Right renal cortex interstitium (tissue), 3 donors: Measurements from ENCODE around the gene SLC66A2. TPM values are rescaled to one million over a fixed set of nuclear protein-coding genes. Genes with fewer than 3 reads are reported as not detected.
"Not testable (repeated sequence)": the region's sequence is repeated elsewhere in the genome, so short reads cannot be mapped to it uniquely, and the experiment has no call there.

ENCODE experiments used
- DNase-seq, 3 donors: peaks; one replicate each; pipeline ENCODE4 v3.0.0-alpha.2; 2013; ENCODE audit warnings: low read depth in 3 of 3, low spot score in 2 of 3
- polyA plus RNA-seq, 3 donors: library from polyadenylated mRNA; unstranded; fragments of 120-200 nt; gene quantifications; one replicate each; pipeline ENCODE4 v1.2.1, GENCODE V29; 2013; ENCODE audit not compliant: insufficient read length in 3 of 3

The SLC66A2 gene
- polyA plus RNA-seq, 3 donors: 18.2 to 20.8 (median 20.3) TPM

DNA sequence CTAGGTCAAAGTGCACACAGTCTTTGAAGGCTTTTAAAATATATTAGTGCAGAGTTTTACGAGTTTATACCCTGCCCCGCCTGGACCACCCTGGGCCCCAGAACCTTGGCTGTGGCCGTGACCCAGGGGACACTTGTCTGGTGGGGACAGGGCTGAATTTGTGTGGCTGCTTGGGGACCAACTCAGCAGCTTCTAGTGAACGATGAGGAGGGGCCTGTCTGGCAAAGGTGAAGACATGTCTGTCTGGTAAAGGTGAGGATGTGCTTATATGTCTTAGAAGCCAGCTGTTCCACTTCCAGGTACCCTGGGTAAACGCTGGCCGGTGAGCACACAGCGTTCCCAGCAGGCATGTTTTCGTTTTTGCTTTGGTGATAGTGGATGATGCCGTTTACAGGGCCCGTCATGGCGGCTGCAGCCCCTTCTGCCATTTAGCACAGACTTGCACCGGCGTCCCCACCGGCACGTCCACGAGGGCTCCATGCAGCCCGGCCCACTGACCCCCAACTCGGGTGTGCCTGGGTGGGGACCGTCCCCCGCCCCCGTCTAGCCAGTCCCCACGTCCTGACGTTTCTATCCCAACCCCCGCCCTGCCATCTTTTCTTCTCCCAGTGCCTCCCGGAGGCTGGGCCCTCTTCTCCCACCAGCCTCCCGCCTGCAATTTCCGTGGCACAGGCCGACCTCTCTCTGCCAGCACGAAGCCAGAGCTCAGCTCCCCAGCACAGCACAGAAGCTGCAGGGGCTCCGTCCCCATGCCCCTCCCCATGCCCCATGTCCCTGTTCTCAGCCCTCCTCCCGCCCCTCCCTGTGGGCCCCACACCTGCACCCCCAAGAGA, 67.8 kb downstream of the SLC66A2 start:
- no peak for DNase-seq

DNA sequence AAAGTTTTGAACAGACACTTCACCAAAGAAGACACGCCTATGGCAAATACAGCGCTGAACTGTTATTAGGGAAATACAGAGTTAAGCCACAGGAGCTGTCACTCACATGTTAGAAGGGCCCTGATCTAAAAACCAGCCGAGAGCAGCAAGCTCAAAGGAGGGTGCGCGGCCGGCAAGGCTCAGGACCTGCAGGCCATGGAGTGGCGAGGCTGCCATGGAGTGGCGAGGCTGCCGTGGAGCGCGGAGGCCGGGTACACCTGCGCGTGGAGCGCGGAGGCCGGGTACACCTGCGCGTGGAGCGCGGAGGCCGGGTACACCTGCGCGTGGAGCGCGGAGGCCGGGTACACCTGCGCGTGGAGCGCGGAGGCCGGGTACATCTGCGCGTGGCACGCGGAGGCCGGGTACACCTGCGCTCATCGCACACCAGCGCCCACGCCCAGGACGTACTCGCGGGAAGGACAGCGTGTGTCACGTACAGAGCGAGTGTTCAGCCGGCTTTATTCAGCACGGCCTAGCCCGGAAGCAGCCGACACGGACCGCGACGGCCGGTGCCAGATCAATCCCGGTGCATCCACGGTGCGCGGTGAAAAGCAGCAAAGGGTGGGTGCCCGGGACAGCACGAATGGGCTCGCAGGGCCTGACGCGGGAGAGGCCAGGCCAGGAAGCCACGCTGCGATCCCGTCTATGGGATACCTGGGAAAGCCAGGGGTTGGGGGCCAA, 68.8 kb downstream of the SLC66A2 start:
- DNase-seq: no peak

DNA sequence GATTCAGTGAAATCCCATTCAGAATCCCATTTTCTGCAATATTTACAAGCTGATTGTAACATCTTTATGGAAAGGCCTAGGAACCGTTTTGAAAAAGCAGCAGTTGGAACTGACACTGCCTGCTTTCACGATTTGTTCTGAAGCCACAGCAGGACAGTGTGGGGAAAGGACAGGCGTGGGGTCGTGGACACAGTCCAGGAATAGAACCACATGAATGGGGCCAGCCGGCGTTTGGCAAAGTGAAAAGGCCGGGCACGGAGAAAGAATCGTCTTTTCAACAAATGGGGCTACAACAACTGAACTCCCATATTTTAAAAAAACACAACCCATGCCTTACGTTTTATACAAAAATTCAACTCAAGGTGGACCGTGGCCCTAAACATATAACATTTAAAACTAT, 69.8 kb downstream of the SLC66A2 start:
- no peak for DNase-seq

DNA sequence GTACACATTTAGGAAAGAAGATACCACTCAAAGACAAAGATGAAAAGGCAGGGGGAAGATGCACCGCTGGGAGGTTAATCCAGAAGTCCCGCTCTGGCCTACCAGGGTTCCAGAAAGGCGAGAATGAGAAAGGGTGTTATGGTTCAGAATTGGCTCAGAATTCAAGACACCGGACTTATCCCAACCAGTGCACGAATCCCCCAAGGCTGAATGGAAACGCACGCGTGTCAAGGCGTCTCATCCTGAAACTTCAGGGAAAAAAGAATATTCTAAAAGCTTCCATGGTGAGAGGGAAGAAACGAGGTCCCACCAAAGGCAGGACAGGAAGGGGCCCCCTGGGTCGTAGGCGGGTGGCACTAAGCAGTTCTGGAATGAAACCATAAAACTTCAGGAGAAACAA, 71.9 kb downstream of the SLC66A2 start:
- no peak for DNase-seq

DNA sequence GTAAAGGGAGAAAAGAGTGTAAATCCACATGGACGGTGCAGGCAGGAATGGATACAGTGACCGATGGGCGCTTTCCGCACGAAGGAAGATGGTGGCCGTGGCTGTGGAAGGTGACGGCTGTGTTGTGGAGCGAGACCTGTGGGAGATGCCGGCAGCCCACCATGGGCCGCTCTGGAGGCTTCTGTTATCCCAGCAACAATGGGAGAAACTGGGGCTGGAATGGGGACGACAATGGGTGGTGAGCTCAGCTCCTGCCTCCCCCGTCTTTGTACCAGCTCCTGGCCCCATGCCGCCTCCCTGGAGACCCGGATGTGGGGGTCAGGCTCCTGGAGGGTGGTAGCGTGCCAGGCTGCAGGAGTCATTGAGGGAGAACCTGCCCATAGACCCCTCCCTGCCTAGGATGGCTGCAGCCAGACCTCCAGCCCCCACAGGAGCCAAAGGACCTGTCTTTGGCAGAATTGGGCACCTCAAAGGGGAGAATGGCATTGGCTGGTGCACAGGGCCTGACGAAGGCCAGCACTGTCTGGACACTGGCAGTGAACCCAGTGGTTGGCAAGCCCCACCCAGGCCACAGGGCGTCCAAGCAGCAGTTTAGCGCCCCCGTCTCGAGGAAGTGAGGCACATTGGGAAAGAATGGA, 72.6 kb downstream of the SLC66A2 start:
- DNase-seq: no peak

DNA sequence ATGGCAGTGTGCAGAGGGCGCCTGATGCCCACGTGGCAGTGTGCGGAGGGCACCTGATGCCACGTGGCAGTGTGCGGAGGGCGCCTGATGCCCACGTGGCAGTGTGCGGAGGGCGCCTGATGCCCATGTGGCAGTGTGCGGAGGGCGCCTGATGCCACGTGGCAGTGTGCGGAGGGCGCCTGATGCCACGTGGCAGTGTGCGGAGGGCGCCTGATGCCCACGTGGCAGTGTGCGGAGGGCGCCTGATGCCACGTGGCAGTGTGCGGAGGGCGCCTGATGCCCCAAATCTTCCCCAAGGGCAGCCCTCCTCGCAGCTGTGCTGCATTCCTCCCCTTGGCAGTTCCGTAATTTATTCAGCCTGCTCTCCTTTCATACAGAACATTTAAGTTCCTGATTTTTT, 73.2 kb downstream of the SLC66A2 start:
- DNase-seq: not testable (repeated sequence)

DNA sequence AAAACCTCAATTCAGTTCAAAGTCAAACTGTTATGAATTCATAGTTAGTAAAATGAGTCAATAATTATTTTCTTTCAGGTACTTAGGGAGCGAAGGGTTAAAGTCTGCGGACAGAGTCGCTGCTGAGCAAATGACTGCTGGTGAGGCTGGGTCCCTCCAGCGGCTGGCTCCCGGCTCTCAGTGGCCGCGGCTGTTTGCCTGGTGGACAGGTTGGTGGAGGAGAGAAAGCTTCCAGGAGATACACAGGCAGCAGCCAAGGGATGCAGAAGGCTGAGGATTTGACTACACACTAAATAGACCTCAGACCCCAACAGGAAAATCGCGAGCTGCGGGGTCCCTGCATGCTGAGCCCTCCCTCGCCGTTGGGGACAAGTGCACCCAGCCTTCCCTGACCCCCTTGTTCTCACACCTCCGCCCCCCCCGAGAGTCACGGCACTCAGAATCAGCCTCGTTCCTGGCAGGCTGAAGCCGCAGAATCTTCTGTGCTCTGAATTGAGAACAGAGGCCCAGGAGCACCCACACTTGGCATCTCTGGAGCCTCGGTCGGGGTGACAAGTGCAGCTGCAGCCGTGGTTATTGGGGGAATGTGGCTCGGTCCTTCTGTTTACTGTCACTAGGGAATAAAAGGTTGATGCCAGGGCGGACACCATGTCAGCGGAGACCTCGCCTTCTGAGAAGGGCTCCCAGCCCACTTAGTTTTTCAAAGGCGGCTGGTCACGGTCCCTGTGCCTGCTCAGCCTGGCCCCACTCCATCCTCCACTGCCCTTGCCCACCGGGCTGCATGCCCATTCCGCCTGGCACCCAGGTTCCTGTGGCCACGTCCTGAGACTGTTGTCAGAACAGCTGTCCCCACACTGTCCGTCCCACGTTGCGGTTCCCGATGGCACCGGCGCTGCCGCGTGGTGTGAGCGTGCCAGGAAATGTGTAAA, 74.0 kb downstream of the SLC66A2 start:
- no peak for DNase-seq

DNA sequence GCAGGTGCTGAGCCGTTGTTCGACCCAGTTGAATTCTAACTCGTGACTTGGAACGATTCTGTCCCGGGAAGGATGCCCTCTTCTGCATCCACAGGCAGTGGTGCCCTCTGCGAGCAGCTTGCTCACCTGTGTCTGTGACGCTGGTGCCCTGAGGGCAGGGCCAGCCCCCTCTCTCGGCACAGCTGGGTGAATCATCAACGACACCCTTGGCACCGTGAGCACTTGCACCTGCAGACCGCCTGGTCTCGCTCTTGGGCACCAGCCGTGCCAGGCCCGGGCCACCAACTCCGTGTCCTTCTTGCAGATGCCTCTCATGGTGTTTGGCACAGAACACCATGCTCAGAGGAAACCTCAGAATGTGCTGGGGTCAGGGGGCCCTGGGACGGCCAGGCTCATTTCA, 75.0 kb downstream of the SLC66A2 start:
- DNase-seq: no peak

DNA sequence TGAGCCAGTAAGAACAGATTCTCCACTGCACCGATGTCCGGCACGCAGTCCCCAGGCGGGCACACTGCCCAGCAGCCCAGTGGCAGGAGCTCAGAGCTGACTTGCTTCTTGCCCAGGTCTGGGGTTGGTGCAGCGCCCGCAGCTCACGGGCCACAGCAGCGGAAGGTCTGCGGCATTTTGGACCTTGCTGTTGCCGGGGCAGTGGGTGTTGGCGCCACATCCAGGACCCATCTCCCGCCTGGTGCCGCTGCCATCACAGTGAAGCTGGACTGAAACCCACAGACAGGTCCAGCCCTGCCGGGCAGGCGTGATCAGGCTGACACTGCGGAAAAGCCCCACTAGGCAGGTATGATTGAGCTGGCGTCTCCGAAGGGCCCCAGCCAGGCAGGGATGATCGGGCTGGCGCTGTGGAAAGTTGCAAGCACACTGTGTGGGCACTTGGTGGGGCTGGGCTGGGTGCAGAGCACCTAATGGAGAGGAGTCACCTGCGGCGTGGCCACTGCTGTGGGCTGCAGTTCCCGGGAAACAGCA, 75.5 kb downstream of the SLC66A2 start:
- no peak for DNase-seq

DNA sequence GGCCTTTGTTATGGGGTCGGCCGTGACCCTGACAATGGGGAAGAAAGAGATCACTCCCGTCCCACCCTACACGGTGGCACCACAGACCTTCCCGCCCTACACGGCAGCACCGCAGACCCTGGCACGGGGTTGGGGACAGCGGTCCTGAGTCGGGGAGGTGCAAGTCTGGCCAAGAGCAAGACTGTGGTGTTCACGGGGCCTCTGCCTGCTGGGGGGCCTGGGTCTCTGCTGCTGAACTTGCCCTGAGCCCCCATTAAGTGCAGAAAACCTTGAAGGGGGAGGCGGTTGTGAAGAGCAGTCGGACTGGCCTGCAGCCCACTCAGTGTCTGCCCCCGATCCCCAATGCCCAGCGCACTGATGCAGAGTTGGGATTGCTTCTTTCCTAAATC, 75.9 kb downstream of the SLC66A2 start:
- DNase-seq: no peak

DNA sequence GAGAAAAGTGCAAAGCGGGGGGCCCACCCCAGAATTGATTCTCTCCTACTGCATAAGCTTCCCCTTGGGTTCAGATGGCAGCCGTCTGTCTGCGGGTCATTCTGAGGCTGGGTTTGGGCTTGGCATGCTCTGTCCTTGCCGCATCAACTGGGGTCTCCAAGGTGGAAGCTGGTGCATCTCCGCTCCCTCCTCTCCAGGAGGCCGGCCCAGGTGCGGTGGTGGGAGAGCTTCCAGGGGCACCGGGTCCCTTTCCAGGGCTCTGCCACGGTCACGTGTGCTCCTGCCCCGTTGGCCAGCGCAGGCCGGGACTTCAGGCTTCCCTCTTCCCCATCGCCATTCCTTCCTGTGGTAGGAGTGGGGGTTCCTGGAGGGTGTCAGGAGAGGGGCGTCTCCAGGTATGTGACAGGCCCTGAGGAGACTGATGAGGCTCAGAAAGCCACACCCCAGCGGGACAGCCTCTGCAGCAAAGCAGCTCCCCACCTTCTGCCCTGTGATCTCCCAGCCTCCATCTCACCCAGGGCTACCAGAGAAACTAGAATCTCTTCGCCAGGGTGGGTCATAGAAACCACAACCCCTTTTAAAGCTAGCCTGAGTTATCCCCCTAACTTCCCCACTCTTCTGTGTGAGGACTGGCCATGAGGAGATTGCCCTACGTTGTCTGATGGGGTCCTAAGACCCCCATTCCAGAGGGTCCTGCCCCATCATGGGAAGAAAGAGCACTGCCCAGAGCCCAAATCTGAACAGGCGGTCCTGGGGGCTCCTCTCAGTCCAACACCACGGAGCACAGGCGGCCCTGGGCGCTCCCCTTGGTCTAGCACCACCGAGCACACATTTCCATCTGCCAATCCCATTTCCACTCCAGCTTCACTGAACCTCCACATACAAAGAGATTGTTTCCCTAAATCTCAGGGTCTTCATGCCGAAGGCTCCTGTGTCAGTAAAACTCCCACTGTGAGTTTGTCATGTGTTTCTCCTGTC, 76.6 kb downstream of the SLC66A2 start:
- DNase-seq: no peak

DNA sequence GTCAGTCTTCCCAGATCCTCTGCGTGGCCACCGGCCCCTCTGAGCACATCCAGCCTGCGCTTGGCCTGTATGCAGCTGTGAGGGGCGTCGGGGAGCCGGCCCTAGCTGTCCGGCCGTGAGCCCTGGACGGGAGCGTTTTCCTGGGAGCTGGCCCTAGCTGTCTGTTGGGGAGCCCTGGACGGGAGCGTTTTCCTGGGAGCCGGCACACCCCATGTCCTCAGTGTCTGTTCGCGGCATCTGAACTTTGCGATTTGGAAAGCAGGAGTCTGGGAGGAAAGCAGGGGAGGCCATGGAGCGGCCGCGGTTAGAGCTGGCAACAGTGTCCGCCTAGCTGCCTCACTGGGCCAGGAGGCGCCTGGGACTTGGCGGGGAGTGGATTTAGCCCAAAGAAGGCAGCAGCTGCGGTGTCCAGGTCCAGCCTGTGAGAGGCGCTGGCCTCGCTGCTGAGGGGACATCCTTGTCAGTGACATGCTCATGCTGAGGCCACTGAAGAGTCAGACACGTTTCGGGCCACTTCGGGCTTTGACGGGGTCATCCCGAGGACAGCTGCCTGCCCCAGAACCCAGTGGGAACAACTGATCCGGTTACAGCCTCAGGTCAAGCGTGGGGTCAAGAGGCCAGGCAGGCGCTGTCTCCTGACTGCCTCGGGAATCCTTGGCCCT, 77.9 kb downstream of the SLC66A2 start:
- DNase-seq: no peak

DNA sequence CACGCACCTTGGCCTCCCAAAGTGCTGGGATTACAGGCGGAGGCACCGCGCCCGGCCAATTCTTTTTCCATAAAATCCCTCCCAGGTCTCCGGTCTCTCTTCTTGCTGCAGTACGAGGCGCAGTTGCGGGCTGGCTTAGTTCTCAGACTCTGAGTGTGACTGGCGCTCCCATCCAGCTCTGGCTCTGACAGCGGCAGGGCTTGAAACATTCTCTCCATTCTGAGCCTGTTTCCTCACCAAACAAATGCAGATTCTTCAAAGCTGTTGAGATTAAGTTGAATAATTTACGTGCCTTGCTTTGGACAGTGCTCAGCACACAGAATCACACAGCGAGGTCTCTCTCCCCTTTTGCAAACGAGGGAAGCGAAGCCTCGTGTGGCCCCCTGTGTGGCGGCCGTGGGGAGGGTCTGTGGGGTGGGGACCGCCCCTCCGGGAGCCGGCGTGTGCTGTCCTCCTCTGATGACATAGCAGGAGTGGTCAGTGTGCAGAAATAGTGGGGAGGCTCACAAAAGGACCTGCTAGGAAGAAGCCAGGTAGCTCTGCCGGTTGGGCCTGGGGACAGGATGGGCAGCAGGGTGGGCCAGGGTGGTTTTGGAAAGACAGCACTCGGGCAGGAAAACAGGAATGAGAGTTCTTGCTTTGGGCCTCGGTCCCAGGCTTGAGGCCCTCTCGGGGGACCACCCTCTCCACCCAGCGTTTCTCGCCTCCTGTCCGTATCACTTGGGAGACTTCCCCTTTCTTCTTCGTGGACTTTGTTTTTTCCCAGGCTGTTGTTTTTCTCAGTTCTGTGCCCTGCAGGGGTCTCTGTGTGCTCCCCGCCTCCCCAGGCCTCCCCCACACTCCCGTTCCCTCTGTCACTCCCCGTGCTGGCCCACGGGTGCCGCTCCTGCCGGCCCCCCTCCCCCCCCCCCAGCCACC, 78.7 kb downstream of the SLC66A2 start:
- DNase-seq: no peak

DNA sequence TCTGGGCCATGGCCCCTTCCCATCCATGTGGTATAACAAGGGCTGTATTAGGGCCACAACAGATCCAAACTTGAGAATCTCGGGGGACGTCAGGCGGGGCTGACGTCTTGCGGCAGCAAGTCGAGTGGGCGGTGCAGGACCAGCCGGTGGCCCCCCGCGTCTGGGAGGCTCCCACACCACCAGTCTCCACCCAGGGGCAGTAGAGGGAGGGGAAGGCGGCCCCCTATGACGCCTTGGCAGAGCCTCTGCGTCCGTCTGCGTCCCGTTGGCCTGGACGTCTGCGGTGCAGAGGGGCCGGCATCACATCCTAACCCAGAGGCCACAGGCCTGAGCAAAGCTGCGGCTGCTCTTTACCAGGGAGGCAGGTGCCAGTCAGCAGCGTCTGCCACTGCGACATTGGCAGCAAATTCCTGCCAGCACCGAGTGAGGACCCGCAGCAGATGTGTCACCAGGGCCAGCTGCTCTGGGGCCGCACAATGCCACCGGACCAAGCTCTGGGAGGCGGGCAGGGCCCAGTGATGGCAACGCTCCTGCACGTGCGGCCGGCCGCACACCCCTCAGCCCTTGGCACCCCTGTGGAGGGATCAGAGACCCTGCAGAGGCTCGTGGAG, 79.9 kb downstream of the SLC66A2 start:
- DNase-seq: no peak

DNA sequence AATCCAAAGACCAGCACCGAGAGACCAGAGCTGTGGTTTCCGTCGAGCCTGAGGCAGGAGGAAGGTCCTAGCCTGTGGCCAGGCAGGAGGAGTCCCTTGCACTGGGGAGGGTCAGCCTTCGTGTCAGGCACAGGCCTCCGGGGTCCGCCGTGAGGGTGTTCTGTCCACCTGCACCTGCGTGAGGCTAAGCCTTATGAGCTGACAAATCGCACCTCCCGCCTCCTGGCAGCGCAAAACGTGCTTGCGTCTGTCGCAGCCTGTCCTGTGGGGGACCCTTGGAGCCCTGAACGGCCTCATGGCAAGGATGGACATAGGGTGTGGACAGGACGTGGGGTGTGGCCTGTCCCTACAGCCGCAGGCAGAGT, 80.4 kb downstream of the SLC66A2 start:
- no peak for DNase-seq

DNA sequence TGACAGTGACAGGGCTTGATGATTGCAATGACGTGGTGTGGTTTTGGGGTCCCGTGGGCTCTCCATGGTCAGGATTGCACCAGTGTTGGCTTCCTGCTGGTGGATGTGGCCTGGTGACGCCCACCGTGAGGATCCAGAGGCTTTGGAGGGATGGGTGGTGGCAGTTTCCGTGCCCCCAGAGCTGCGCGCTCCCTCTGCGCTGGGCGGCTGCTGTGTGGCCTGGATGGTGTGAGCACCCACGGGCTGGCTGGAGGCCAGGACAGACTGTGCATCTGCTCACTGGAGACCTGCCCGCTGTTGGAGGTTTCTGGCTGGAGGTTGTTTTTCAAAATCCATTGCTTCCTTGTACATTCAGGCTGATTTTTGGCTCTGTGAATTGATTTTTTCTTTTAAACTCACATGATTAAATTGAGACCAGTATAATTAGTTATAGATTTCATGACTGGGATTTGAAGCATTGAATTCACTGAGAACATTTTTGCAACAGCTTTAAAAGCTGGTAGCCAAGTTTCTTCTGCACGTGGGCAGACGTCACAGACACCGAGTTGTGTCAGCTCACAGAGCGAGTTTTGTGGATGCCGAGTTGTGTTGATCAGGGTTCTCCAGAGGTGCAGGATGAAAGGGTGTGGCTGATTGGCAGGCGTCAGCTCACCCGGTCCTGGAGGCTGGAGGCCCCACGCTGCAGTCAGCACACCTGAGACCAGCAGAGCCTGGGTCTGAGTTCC, 81.0 kb downstream of the SLC66A2 start:
- DNase-seq: no peak
